GM23338 (cell line): ENCODE measurements around the gene TANGO2. TPM values are rescaled to one million over a fixed set of nuclear protein-coding genes. Genes with fewer than 3 reads are reported as not detected.
"Not testable (repeated sequence)": the region's sequence is repeated elsewhere in the genome, so short reads cannot be mapped to it uniquely, and the experiment has no call there.

ENCODE experiments used
- ATAC-seq: fragments of 200-7000 bp; cut with Tn5 transposase; 3 replicates; pipeline ENCODE4 v1.9.1; 2020
- DNase-seq: peaks from one replicate; pipeline ENCODE4 v3.0.0-alpha.2; 2015; ENCODE audit warnings: low spot score
- H2AFZ ChIP-seq: fragments of 200-600 bp; sonication (generic); 2 replicates; pipeline ENCODE4 v1.8.0; 2016; ENCODE audit warnings: antibody characterized with exemption, mild to moderate bottlenecking, moderate library complexity
- H3F3A ChIP-seq: fragments of 200-600 bp; sonication (generic); replicated peaks from 2 replicates; pipeline ENCODE4 v1.8.0; 2017; ENCODE audit warnings: antibody characterized with exemption, mixed run types, low read depth
- H3K27ac ChIP-seq: fragments of 200-600 bp; sonication (generic); 2 replicates; pipeline ENCODE4 v1.6.1; 2016; ENCODE audit warnings: low read depth
- H3K27me3 ChIP-seq: fragments of 200-600 bp; sonication (generic); 2 replicates; pipeline ENCODE4 v1.8.0; 2016; ENCODE audit warnings: mild to moderate bottlenecking, mixed run types, moderate library complexity; ENCODE audit not compliant: insufficient read depth
- H3K36me3 ChIP-seq: fragments of 200-600 bp; sonication (generic); 2 replicates; pipeline ENCODE4 v1.8.0; 2016; ENCODE audit warnings: mild to moderate bottlenecking; ENCODE audit not compliant: insufficient read depth
- H3K4me1 ChIP-seq: fragments of 200-600 bp; sonication (generic); 2 replicates; pipeline ENCODE4 v1.8.0; 2016; ENCODE audit warnings: mild to moderate bottlenecking, moderate library complexity; ENCODE audit not compliant: insufficient read depth
- H3K4me2 ChIP-seq: fragments of 200-600 bp; sonication (generic); 2 replicates; pipeline ENCODE4 v1.7.1; 2017; ENCODE audit warnings: mixed run types
- H3K4me3 ChIP-seq: fragments of 200-600 bp; sonication (generic); 2 replicates; pipeline ENCODE4 v1.6.1; 2016; ENCODE audit warnings: mixed run types
- H3K79me2 ChIP-seq: fragments of 200-600 bp; sonication (generic); replicated peaks from 2 replicates; pipeline ENCODE4 v1.8.0; 2017; ENCODE audit warnings: mild to moderate bottlenecking; ENCODE audit not compliant: insufficient read depth
- H3K9me2 ChIP-seq: fragments of 200-600 bp; sonication (generic); 2 replicates; pipeline ENCODE4 v1.8.0; 2017; ENCODE audit not compliant: insufficient read depth
- H4K20me1 ChIP-seq: fragments of 200-600 bp; sonication (generic); replicated peaks from 2 replicates; pipeline ENCODE4 v1.8.0; 2017; ENCODE audit warnings: mild to moderate bottlenecking; ENCODE audit not compliant: insufficient read depth
- H3K27ac Mint-ChIP-seq: 2 replicates; pipeline ENCODE4 v1.8.0; 2020; ENCODE audit warnings: inconsistent platforms, mild to moderate bottlenecking, moderate library complexity, mixed read lengths
- H3K27me3 Mint-ChIP-seq: 3 replicates; pipeline ENCODE4 v1.8.0; 2022; ENCODE audit warnings: low read depth, mild to moderate bottlenecking, moderate library complexity, mixed read lengths, inconsistent platforms; ENCODE audit not compliant: insufficient read depth, poor library complexity
- H3K36me3 Mint-ChIP-seq: 3 replicates; pipeline ENCODE4 v1.8.0; 2021; ENCODE audit warnings: low read depth, mild to moderate bottlenecking, inconsistent platforms, moderate library complexity, mixed read lengths
- H3K4me1 Mint-ChIP-seq: 3 replicates; pipeline ENCODE4 v1.8.0; 2020; ENCODE audit warnings: mild to moderate bottlenecking, inconsistent platforms, mixed read lengths
- H3K4me3 Mint-ChIP-seq: 3 replicates; pipeline ENCODE4 v1.8.0; 2021; ENCODE audit warnings: moderate library complexity, mild to moderate bottlenecking, inconsistent platforms, mixed read lengths
- H3K9me3 Mint-ChIP-seq: 3 replicates; pipeline ENCODE4 v1.8.0; 2020; ENCODE audit warnings: moderate library complexity, mild to moderate bottlenecking, inconsistent platforms, mixed read lengths
- CREB1 ChIP-seq: fragments of 250-450 bp; sonication (Bioruptor Pico); IDR thresholded peaks from 2 replicates; pipeline ENCODE4 v1.5.0; 2020; ENCODE audit warnings: low read depth, mild to moderate bottlenecking, moderate library complexity
- ETS1 ChIP-seq: IDR thresholded peaks from 2 replicates; pipeline ENCODE4 v1.6.1; 2016; ENCODE audit warnings: antibody characterized with exemption
- EZH2 ChIP-seq: fragments of 200-600 bp; sonication (generic); IDR thresholded peaks from one replicate; pipeline ENCODE4 v1.8.0; 2017; ENCODE audit warnings: antibody characterized with exemption, mild to moderate bottlenecking, low read depth; ENCODE audit not compliant: unreplicated experiment
- JUNB ChIP-seq: IDR thresholded peaks from one replicate; pipeline ENCODE4 v1.6.1; 2016; ENCODE audit warnings: antibody characterized with exemption; ENCODE audit not compliant: unreplicated experiment
- NANOG ChIP-seq: IDR thresholded peaks from 2 replicates; pipeline ENCODE4 v1.6.1; 2016; ENCODE audit warnings: antibody characterized with exemption, borderline replicate concordance
- REST ChIP-seq: IDR thresholded peaks from one replicate; pipeline ENCODE4 v1.6.1; 2018; ENCODE audit warnings: antibody characterized with exemption; ENCODE audit not compliant: unreplicated experiment
- STAT1 ChIP-seq: IDR thresholded peaks from one replicate; pipeline ENCODE4 v1.6.1; 2016; ENCODE audit warnings: antibody characterized with exemption; ENCODE audit not compliant: unreplicated experiment
- ZNF114 ChIP-seq: fragments of 250-450 bp; sonication (Bioruptor Pico); IDR thresholded peaks from 2 replicates; pipeline ENCODE4 v1.5.0; 2020; ENCODE audit warnings: mild to moderate bottlenecking, moderate library complexity
- ZNF331 ChIP-seq: fragments of 250-450 bp; sonication (Bioruptor Pico); IDR thresholded peaks from 2 replicates; pipeline ENCODE4 v1.5.0; 2020; ENCODE audit warnings: low read depth, mild to moderate bottlenecking, moderate library complexity
- polyA plus RNA-seq: library from polyadenylated mRNA; unstranded; fragments of >200 nt; fragmentation: Nextera tagmentation; extraction: Ambion mirVana; gene quantifications from 2 replicates; pipeline ENCODE4 v1.2.1, GENCODE V29; 2016
- total RNA-seq: library from RNA; depleted of rRNA; stranded (reverse); fragments of >200 nt; shearing (Covaris generic); gene quantifications from 2 replicates; pipeline ENCODE4 v1.2.3, GENCODE V29; 2014
- TF ChIP-seq, protein P1 (sequence below), 2 experiments: fragments of 200-600 bp in 1 of 2; sonication (generic) in 1 of 2; conservative IDR thresholded peaks; 2 replicates each; pipeline versions ENCODE4 v1.5.1 to v1.6.1; 2016 to 2017; ENCODE audit warnings: antibody characterized with exemption in 2 of 2, low read depth in 2 of 2, mild to moderate bottlenecking in 2 of 2, moderate library complexity in 1 of 2
- TF ChIP-seq, protein P2 (sequence below): fragments of 250-450 bp; sonication (Bioruptor Pico); IDR thresholded peaks from 2 replicates; pipeline ENCODE4 v1.5.0; 2020; ENCODE audit warnings: mild to moderate bottlenecking, moderate library complexity

TANGO2 gene
- total and polyA plus RNA-seq, 2 experiments from 2014 or later = 6.9 to 15.0 TPM

DNA sequence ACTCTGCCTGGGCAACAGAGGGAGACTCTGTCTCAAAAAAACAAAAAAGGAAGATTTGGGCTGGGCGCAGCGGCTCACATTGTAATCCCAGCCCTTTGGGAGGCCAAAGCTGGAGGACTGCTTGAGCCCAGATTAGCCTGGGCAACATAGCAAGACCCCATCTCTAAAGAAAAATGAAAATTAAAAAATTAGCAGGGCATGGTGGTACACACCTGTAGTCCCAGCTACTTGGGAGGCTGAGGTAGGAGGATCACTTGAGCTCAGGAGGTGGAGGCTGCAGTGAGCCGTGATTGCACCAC lies 46.4 kb downstream of the TANGO2 start:
- H4K20me1 ChIP-seq, H3F3A ChIP-seq, H3K4me1 Mint-ChIP-seq, H3K27me3 ChIP-seq, H3K4me3 ChIP-seq, H3K27me3 Mint-ChIP-seq, H3K27ac ChIP-seq, H3K36me3 Mint-ChIP-seq, H3K9me3 Mint-ChIP-seq, H3K36me3 ChIP-seq, H3K4me1 ChIP-seq, ATAC-seq, H3K27ac Mint-ChIP-seq, H3K4me3 Mint-ChIP-seq, H3K9me2 ChIP-seq, DNase-seq, H2AFZ ChIP-seq, H3K79me2 ChIP-seq, H3K4me2 ChIP-seq: not testable (repeated sequence)

GRCh38 chr22:20068640-20069039 lies 47.7 kb downstream of the TANGO2 start:
- no peaks in the 10 kb centered on the region for H3K4me1 Mint-ChIP-seq
- Histone ChIP-seq H3K27me3 (no peaks in the 10 kb centered on the region), H3K9me2 (no peaks in the 10 kb centered on the region), H3K4me3 (no peak overlapping the region), H3F3A (no peaks in the 10 kb centered on the region), H3K4me1 (no peaks in the 10 kb centered on the region), H3K27ac (no peak overlapping the region), H2AFZ (no peak overlapping the region), H4K20me1 (no peaks in the 10 kb centered on the region), H3K36me3 (no peaks in the 10 kb centered on the region), H3K4me2 (no peak overlapping the region), H3K79me2 (no peaks in the 10 kb centered on the region)
- H3K27ac Mint-ChIP-seq = no peak overlapping the region
- H3K27me3 Mint-ChIP-seq = peaks cover 7% of the 10 kb centered on the region
- no peak for ATAC-seq
- H3K36me3 Mint-ChIP-seq = no peaks in the 10 kb centered on the region
- no peak overlapping the region for H3K4me3 Mint-ChIP-seq
- H3K9me3 Mint-ChIP-seq = no peaks in the 10 kb centered on the region
- no peak for DNase-seq
- no peak for TF ChIP-seq ETS1
- no peak for TF ChIP-seq ZNF114 (CRISPR knock-in tag)
- TF ChIP-seq REST = no peak
- no peak for TF ChIP-seq ZNF331
- no peak for TF ChIP-seq EZH2
- TF ChIP-seq, protein P1, sequence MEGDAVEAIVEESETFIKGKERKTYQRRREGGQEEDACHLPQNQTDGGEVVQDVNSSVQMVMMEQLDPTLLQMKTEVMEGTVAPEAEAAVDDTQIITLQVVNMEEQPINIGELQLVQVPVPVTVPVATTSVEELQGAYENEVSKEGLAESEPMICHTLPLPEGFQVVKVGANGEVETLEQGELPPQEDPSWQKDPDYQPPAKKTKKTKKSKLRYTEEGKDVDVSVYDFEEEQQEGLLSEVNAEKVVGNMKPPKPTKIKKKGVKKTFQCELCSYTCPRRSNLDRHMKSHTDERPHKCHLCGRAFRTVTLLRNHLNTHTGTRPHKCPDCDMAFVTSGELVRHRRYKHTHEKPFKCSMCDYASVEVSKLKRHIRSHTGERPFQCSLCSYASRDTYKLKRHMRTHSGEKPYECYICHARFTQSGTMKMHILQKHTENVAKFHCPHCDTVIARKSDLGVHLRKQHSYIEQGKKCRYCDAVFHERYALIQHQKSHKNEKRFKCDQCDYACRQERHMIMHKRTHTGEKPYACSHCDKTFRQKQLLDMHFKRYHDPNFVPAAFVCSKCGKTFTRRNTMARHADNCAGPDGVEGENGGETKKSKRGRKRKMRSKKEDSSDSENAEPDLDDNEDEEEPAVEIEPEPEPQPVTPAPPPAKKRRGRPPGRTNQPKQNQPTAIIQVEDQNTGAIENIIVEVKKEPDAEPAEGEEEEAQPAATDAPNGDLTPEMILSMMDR (conservative IDR thresholded peaks at IDR 0.05; ENCODE audit: low read depth in 2 of 2) = no peak
- TF ChIP-seq NANOG = no peak
- no peak for TF ChIP-seq STAT1
- TF ChIP-seq, protein P2, sequence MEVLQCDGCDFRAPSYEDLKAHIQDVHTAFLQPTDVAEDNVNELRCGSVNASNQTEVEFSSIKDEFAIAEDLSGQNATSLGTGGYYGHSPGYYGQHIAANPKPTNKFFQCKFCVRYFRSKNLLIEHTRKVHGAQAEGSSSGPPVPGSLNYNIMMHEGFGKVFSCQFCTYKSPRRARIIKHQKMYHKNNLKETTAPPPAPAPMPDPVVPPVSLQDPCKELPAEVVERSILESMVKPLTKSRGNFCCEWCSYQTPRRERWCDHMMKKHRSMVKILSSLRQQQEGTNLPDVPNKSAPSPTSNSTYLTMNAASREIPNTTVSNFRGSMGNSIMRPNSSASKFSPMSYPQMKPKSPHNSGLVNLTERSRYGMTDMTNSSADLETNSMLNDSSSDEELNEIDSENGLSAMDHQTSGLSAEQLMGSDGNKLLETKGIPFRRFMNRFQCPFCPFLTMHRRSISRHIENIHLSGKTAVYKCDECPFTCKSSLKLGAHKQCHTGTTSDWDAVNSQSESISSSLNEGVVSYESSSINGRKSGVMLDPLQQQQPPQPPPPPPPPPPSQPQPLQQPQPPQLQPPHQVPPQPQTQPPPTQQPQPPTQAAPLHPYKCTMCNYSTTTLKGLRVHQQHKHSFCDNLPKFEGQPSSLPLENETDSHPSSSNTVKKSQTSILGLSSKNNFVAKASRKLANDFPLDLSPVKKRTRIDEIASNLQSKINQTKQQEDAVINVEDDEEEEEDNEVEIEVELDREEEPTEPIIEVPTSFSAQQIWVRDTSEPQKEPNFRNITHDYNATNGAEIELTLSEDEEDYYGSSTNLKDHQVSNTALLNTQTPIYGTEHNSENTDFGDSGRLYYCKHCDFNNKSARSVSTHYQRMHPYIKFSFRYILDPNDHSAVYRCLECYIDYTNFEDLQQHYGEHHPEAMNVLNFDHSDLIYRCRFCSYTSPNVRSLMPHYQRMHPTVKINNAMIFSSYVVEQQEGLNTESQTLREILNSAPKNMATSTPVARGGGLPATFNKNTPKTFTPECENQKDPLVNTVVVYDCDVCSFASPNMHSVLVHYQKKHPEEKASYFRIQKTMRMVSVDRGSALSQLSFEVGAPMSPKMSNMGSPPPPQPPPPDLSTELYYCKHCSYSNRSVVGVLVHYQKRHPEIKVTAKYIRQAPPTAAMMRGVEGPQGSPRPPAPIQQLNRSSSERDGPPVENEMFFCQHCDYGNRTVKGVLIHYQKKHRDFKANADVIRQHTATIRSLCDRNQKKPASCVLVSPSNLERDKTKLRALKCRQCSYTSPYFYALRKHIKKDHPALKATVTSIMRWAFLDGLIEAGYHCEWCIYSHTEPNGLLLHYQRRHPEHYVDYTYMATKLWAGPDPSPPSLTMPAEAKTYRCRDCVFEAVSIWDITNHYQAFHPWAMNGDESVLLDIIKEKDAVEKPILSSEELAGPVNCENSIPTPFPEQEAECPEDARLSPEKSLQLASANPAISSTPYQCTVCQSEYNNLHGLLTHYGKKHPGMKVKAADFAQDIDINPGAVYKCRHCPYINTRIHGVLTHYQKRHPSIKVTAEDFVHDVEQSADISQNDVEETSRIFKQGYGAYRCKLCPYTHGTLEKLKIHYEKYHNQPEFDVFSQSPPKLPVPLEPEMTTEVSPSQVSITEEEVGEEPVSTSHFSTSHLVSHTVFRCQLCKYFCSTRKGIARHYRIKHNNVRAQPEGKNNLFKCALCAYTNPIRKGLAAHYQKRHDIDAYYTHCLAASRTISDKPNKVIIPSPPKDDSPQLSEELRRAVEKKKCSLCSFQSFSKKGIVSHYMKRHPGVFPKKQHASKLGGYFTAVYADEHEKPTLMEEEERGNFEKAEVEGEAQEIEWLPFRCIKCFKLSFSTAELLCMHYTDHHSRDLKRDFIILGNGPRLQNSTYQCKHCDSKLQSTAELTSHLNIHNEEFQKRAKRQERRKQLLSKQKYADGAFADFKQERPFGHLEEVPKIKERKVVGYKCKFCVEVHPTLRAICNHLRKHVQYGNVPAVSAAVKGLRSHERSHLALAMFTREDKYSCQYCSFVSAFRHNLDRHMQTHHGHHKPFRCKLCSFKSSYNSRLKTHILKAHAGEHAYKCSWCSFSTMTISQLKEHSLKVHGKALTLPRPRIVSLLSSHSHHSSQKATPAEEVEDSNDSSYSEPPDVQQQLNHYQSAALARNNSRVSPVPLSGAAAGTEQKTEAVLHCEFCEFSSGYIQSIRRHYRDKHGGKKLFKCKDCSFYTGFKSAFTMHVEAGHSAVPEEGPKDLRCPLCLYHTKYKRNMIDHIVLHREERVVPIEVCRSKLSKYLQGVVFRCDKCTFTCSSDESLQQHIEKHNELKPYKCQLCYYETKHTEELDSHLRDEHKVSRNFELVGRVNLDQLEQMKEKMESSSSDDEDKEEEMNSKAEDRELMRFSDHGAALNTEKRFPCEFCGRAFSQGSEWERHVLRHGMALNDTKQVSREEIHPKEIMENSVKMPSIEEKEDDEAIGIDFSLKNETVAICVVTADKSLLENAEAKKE = no peak
- no peak for TF ChIP-seq JUNB
- TF ChIP-seq CREB1 (CRISPR knock-in tag) = no peak
